GM12892 (cell line): ENCODE results near the gene WDFY3.

Experiments used
- POLR2A ChIP-seq: IDR thresholded peaks from 2 replicates; pipeline ENCODE4 v1.6.1; 2011; ENCODE audit warnings: low read depth, low read length, control low read depth
- POLR2AphosphoS5 ChIP-seq: IDR thresholded peaks from 2 replicates; pipeline ENCODE4 v1.6.1; 2011; ENCODE audit warnings: low read depth, low read length, control low read depth
- TAF1 ChIP-seq: IDR thresholded peaks from 2 replicates; pipeline ENCODE4 v1.6.1; 2011; ENCODE audit warnings: low read depth, mild to moderate bottlenecking, control low read depth, low read length, borderline replicate concordance

DNA sequence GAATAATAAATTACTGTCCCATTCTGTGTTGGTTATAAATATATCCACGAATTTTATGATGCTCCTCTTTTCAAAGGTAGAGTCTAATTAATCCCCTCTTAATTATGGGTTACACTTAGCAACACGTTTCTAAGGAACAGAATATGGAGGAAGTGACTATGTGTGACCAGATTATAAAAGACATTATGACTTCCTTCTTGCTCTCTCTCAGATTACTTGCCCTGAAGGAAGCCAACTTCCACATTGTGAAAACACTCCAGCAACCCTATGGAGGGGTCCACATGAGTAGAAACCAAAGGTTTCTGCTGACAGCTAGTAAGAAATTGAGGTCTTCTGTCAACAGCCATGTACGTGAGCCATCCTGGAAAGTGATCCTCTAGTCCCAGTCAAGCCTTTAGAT, 59.3 kb downstream of the WDFY3 start:
- no peak for TF ChIP-seq POLR2AphosphoS5
- TF ChIP-seq POLR2A: no peak
- no peak for TF ChIP-seq TAF1
